ENCODE data around the gene KRT12.

GRCh38 chr17:40836020-40836419 lies 31.0 kb downstream of the KRT12 start:
- no peak for TF ChIP-seq CTCF (conservative IDR thresholded peaks at IDR 0.05 in 1 of 2, IDR thresholded peaks at IDR 0.05 in 1 of 2; ENCODE audit: low read depth in 1 of 2, low read length in 2 of 2)
- no peak for TF ChIP-seq EZH2 (IDR thresholded peaks at IDR 0.05; ENCODE audit: low read length, missing control alignments)
